T47D (cell line): Measurements from ENCODE around the gene CTBP2.
A peak's percentile ranks its signal among the peaks of the same experiment; 100 is the strongest.

Source experiments
- DNase-seq, 2 experiments: peaks; one replicate each; pipeline versions ENCODE4 v3.0.0 to v3.0.0-alpha.2; 2011 to 2012; ENCODE audit warnings: low read depth in 1 of 2, low spot score in 1 of 2
- JUND ChIP-seq: IDR thresholded peaks from 2 replicates; pipeline ENCODE4 v1.6.1; 2012; ENCODE audit warnings: low read depth
- in situ Hi-C: cut with HindIII; loops from 2 replicates; pipeline ENCODE4 v1.10.0; 2016; ENCODE audit warnings: low sequenced_read_pairs, low pct_unique_long_range_greater_than_20kb

CTBP2 gene

GRCh38 chr10:124987788-124988187 lies 172.6 kb downstream of the CTBP2 start:
- no peak for TF ChIP-seq JUND
- no peak for DNase-seq
- in situ Hi-C loops: no loop called here

- no peak for TF ChIP-seq JUND
- in situ Hi-C loops: no loop called here
- DNase-seq: no peak
These were observed 175.2 kb downstream of the CTBP2 start for GRCh38 chr10:124985162-124985561.

- DNase-seq: no peak
- in situ Hi-C loops: no loop called here
- no peak for TF ChIP-seq JUND
These were observed 176.0 kb downstream of the CTBP2 start for GRCh38 chr10:124984376-124984775.

- TF ChIP-seq JUND: no peak
- in situ Hi-C loops: no loop called here
These were observed 177.0 kb downstream of the CTBP2 start for GRCh38 chr10:124983321-124983720.

GRCh38 chr10:124978376-124978725 lies 182.0 kb downstream of the CTBP2 start:
- in situ Hi-C loops: no loop called here
- DNase-seq: no peak
- no peak for TF ChIP-seq JUND

More at GRCh38 chr10:124983321-124983720, 177.0 kb downstream of the CTBP2 start:
- no peak for DNase-seq

- no peak for TF ChIP-seq JUND
- peak in 1 of 2 experiments; percentile 12 for DNase-seq
- in situ Hi-C loops: no loop called here
These were observed 182.6 kb downstream of the CTBP2 start for GRCh38 chr10:124977648-124978375.

GRCh38 chr10:124977161-124977560 lies 183.2 kb downstream of the CTBP2 start:
- DNase-seq: no peak
- in situ Hi-C loops: no loop called here
- TF ChIP-seq JUND: no peak

- TF ChIP-seq JUND: no peak
- in situ Hi-C loops: no loop called here
- no peak for DNase-seq
These were observed 184.3 kb downstream of the CTBP2 start for GRCh38 chr10:124975977-124976514.

GRCh38 chr10:124974131-124974530 lies 186.2 kb downstream of the CTBP2 start:
- no peak for DNase-seq
- TF ChIP-seq JUND: no peak
- in situ Hi-C loops: no loop called here

GRCh38 chr10:124972637-124973036 lies 187.7 kb downstream of the CTBP2 start:
- in situ Hi-C loops: no loop called here
- DNase-seq: no peak
- no peak for TF ChIP-seq JUND

GRCh38 chr10:124971276-124971675 lies 189.1 kb downstream of the CTBP2 start:
- in situ Hi-C loops: no loop called here
- no peak for TF ChIP-seq JUND
- DNase-seq: no peak

- no peak for DNase-seq
- TF ChIP-seq JUND: no peak
- in situ Hi-C loops: no loop called here
These were observed 193.1 kb downstream of the CTBP2 start for GRCh38 chr10:124967255-124967654.

GRCh38 chr10:124966008-124966407 lies 194.4 kb downstream of the CTBP2 start:
- DNase-seq: no peak
- TF ChIP-seq JUND: no peak

GRCh38 chr10:124963866-124964720 lies 196.3 kb downstream of the CTBP2 start:
- in situ Hi-C loops: no loop called here
- DNase-seq: no peak
- TF ChIP-seq JUND: no peak

More at GRCh38 chr10:124966008-124966407, 194.4 kb downstream of the CTBP2 start:
- in situ Hi-C loops: no loop called here
